ENCODE measurements around the gene TMEM256. TPM values are rescaled to one million over a fixed set of nuclear protein-coding genes. Genes with fewer than 3 reads are reported as not detected.

The TMEM256 gene
- total RNA-seq, 1 experiment from 2014 or later, result 151 TPM

DNA sequence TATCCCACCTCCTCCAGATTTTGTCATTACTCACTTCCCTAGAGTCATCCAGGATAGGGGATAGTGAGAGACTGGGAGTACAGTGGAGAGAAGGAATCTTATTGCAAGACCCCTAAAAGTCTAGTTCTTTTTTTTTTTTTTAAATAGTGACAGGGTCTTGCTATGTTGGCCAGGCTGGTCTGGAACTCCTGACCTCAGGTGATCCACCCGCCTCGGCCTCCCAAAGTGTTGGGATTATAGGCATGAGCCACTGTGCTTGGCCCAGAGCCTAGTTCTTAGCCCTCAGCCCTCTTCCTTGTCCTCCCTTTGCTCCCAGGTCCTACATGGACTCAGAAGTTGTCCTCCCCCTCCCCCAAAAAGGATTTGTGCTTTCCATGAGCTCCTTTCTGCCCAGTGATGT, 38.2 kb upstream of the TMEM256 start:
- H2BK12ac ChIP-seq (ENCODE audit: insufficient read length, low read depth, low read length), result no peak overlapping the region
- H2BK120ac ChIP-seq (ENCODE audit: low read depth, low read length, poor library complexity, severe bottlenecking), result no peak overlapping the region
- H4K8ac ChIP-seq (replicated peaks; ENCODE audit: insufficient read length, low read depth, low read length), result no peak overlapping the region
- no peak overlapping the region for H4K91ac ChIP-seq (ENCODE audit: insufficient read length, low read depth, low read length)
- WGBS (ENCODE audit: extremely low coverage, insufficient read length, low lambda C conversion rate), result no CpG with 5 or more reads among the region's 2 CpGs
- Mint-ChIP-seq H3K9me3 (no peaks in the 10 kb centered on the region; a peak in 1 of 5 replicates), H3K36me3 (ENCODE audit: insufficient read depth in 1 of 3, low read depth in 3 of 3) (peaks cover 0 to 13% (median 2%) of the 10 kb centered on the region in 3 experiments; a peak in 3 of 7 replicates), H3K4me3 (peak overlapping the region in 1 of 2 experiments; percentile 10; a peak in 2 of 5 replicates), H3K27me3 (ENCODE audit: low read depth) (peaks cover 32% of the 10 kb centered on the region), H3K4me1 (peaks cover 41 to 55% of the 10 kb centered on the region in 2 experiments), H3K27ac (no peak overlapping the region)
- H3K56ac ChIP-seq (ENCODE audit: insufficient read length, low read depth, low read length), result no peak overlapping the region
- no peak overlapping the region for H2AK5ac ChIP-seq (ENCODE audit: insufficient read length, low read length)
- H2BK15ac ChIP-seq (ENCODE audit: low read depth, low read length), result no peak overlapping the region
- H3K9ac ChIP-seq (ENCODE audit: extremely low read depth, insufficient read length, low read length), result no peak overlapping the region
- H2AFZ ChIP-seq (ENCODE audit: low read length), result no peak overlapping the region
- no peak overlapping the region for H4K5ac ChIP-seq (ENCODE audit: insufficient read length, low read depth, low read length)
- H4K20me1 ChIP-seq (ENCODE audit: control insufficient read depth, insufficient read depth, insufficient read length), result no peaks in the 10 kb centered on the region
- TF ChIP-seq, protein P1, sequence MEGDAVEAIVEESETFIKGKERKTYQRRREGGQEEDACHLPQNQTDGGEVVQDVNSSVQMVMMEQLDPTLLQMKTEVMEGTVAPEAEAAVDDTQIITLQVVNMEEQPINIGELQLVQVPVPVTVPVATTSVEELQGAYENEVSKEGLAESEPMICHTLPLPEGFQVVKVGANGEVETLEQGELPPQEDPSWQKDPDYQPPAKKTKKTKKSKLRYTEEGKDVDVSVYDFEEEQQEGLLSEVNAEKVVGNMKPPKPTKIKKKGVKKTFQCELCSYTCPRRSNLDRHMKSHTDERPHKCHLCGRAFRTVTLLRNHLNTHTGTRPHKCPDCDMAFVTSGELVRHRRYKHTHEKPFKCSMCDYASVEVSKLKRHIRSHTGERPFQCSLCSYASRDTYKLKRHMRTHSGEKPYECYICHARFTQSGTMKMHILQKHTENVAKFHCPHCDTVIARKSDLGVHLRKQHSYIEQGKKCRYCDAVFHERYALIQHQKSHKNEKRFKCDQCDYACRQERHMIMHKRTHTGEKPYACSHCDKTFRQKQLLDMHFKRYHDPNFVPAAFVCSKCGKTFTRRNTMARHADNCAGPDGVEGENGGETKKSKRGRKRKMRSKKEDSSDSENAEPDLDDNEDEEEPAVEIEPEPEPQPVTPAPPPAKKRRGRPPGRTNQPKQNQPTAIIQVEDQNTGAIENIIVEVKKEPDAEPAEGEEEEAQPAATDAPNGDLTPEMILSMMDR (conservative IDR thresholded peaks at IDR 0.05), result no peak
- no peaks in the 10 kb centered on the region for H3K79me2 ChIP-seq (ENCODE audit: insufficient read depth, low read length)
- no peaks in the 10 kb centered on the region; the same call in 1 of the 2 replicates for H3K4me1 ChIP-seq (ENCODE audit: insufficient read depth, low read length)
- no peak overlapping the region for H3K4ac ChIP-seq (ENCODE audit: low read depth, low read length)
- H3K79me1 ChIP-seq (ENCODE audit: insufficient read depth, low read depth, low read length, poor library complexity, severe bottlenecking), result no peaks in the 10 kb centered on the region
- no peaks in the 10 kb centered on the region for H3K9me3 ChIP-seq (ENCODE audit: control insufficient read depth, low read depth, low read length)
- H3K27ac ChIP-seq (ENCODE audit: insufficient read length, low read depth, low read length), result no peak overlapping the region
- H3T11ph ChIP-seq (ENCODE audit: low read length), result no peak overlapping the region
- H3K18ac ChIP-seq (ENCODE audit: insufficient read length, low read depth, low read length), result no peak overlapping the region
- H2BK5ac ChIP-seq (ENCODE audit: insufficient read length, low read length), result no peak overlapping the region
- H3K14ac ChIP-seq (ENCODE audit: insufficient read depth, low read length), result no peak overlapping the region
- H3K23ac ChIP-seq (ENCODE audit: insufficient read length, low read depth, low read length), result no peak overlapping the region
- H3K27me3 ChIP-seq (ENCODE audit: insufficient read depth, low read length), result peaks cover 8% of the 10 kb centered on the region
- no peak overlapping the region for H3K4me2 ChIP-seq (ENCODE audit: insufficient read depth, insufficient read length, low read length)
- H2BK20ac ChIP-seq (ENCODE audit: low read depth, low read length, poor library complexity, severe bottlenecking), result no peak overlapping the region
- no peak for DNase-seq
- H3K23me2 ChIP-seq (ENCODE audit: insufficient read length, low read depth, low read length, poor library complexity, severe bottlenecking), result peaks cover 33% of the 10 kb centered on the region

Data from H9 (cell line).